ENCODE results near the gene NEURL4.

Gene NEURL4

DNA sequence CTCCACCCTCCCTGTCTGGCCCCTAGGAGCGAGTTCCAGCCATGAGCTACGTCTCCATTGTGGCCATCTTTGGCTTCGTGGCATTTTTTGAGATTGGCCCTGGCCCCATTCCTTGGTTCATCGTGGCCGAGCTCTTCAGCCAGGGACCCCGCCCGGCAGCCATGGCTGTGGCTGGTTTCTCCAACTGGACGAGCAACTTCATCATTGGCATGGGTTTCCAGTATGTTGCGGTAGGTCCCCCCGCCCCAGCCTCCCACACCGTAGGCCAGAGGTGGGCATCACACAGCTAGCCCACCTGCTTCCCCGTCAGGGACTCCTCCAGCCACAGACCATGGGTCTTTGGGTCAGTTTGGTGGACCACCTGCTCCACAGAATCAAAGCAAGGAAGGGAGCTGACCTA lies 43.5 kb downstream of the NEURL4 start:
- no peak for ATAC-seq
- no peak for TF ChIP-seq GLIS3 (CRISPR knock-in tag; IDR thresholded peaks at IDR 0.05)
- TF ChIP-seq ARNTL (CRISPR knock-in tag; IDR thresholded peaks at IDR 0.05; ENCODE audit: borderline replicate concordance, low read depth): no peak
- TF ChIP-seq ZNF70 (CRISPR knock-in tag; IDR thresholded peaks at IDR 0.05): no peak
- TF ChIP-seq, protein P1, sequence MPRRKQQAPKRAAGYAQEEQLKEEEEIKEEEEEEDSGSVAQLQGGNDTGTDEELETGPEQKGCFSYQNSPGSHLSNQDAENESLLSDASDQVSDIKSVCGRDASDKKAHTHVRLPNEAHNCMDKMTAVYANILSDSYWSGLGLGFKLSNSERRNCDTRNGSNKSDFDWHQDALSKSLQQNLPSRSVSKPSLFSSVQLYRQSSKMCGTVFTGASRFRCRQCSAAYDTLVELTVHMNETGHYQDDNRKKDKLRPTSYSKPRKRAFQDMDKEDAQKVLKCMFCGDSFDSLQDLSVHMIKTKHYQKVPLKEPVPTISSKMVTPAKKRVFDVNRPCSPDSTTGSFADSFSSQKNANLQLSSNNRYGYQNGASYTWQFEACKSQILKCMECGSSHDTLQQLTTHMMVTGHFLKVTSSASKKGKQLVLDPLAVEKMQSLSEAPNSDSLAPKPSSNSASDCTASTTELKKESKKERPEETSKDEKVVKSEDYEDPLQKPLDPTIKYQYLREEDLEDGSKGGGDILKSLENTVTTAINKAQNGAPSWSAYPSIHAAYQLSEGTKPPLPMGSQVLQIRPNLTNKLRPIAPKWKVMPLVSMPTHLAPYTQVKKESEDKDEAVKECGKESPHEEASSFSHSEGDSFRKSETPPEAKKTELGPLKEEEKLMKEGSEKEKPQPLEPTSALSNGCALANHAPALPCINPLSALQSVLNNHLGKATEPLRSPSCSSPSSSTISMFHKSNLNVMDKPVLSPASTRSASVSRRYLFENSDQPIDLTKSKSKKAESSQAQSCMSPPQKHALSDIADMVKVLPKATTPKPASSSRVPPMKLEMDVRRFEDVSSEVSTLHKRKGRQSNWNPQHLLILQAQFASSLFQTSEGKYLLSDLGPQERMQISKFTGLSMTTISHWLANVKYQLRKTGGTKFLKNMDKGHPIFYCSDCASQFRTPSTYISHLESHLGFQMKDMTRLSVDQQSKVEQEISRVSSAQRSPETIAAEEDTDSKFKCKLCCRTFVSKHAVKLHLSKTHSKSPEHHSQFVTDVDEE (CRISPR knock-in tag; IDR thresholded peaks at IDR 0.05): no peak
- TF ChIP-seq, protein P2, sequence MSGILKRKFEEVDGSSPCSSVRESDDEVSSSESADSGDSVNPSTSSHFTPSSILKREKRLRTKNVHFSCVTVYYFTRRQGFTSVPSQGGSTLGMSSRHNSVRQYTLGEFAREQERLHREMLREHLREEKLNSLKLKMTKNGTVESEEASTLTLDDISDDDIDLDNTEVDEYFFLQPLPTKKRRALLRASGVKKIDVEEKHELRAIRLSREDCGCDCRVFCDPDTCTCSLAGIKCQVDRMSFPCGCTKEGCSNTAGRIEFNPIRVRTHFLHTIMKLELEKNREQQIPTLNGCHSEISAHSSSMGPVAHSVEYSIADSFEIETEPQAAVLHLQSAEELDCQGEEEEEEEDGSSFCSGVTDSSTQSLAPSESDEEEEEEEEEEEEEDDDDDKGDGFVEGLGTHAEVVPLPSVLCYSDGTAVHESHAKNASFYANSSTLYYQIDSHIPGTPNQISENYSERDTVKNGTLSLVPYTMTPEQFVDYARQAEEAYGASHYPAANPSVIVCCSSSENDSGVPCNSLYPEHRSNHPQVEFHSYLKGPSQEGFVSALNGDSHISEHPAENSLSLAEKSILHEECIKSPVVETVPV (CRISPR knock-in tag; IDR thresholded peaks at IDR 0.05): no peak
- TF ChIP-seq ISL1 (CRISPR knock-in tag; IDR thresholded peaks at IDR 0.05): no peak
- no peak for TF ChIP-seq TOX (CRISPR knock-in tag; IDR thresholded peaks at IDR 0.05; ENCODE audit: borderline replicate concordance)
- no peak for TF ChIP-seq ESRRG (CRISPR knock-in tag; IDR thresholded peaks at IDR 0.05)
- no peak for TF ChIP-seq SNAI2 (CRISPR knock-in tag; IDR thresholded peaks at IDR 0.05)
- TF ChIP-seq ZFP30 (CRISPR knock-in tag; IDR thresholded peaks at IDR 0.05): no peak
- no peak for TF ChIP-seq RARB (CRISPR knock-in tag; IDR thresholded peaks at IDR 0.05)
- TF ChIP-seq, protein P3, sequence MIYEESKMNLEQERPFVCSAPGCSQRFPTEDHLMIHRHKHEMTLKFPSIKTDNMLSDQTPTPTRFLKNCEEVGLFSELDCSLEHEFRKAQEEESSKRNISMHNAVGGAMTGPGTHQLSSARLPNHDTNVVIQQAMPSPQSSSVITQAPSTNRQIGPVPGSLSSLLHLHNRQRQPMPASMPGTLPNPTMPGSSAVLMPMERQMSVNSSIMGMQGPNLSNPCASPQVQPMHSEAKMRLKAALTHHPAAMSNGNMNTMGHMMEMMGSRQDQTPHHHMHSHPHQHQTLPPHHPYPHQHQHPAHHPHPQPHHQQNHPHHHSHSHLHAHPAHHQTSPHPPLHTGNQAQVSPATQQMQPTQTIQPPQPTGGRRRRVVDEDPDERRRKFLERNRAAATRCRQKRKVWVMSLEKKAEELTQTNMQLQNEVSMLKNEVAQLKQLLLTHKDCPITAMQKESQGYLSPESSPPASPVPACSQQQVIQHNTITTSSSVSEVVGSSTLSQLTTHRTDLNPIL (CRISPR knock-in tag; IDR thresholded peaks at IDR 0.05; ENCODE audit: low read depth): no peak
- no peak for TF ChIP-seq OSR1 (CRISPR knock-in tag; IDR thresholded peaks at IDR 0.05)
- TF ChIP-seq CSDC2 (CRISPR knock-in tag; IDR thresholded peaks at IDR 0.05): no peak
- TF ChIP-seq, protein P4, sequence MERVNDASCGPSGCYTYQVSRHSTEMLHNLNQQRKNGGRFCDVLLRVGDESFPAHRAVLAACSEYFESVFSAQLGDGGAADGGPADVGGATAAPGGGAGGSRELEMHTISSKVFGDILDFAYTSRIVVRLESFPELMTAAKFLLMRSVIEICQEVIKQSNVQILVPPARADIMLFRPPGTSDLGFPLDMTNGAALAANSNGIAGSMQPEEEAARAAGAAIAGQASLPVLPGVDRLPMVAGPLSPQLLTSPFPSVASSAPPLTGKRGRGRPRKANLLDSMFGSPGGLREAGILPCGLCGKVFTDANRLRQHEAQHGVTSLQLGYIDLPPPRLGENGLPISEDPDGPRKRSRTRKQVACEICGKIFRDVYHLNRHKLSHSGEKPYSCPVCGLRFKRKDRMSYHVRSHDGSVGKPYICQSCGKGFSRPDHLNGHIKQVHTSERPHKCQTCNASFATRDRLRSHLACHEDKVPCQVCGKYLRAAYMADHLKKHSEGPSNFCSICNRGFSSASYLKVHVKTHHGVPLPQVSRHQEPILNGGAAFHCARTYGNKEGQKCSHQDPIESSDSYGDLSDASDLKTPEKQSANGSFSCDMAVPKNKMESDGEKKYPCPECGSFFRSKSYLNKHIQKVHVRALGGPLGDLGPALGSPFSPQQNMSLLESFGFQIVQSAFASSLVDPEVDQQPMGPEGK (CRISPR knock-in tag; IDR thresholded peaks at IDR 0.05; ENCODE audit: borderline replicate concordance): no peak
- TF ChIP-seq, protein P5, sequence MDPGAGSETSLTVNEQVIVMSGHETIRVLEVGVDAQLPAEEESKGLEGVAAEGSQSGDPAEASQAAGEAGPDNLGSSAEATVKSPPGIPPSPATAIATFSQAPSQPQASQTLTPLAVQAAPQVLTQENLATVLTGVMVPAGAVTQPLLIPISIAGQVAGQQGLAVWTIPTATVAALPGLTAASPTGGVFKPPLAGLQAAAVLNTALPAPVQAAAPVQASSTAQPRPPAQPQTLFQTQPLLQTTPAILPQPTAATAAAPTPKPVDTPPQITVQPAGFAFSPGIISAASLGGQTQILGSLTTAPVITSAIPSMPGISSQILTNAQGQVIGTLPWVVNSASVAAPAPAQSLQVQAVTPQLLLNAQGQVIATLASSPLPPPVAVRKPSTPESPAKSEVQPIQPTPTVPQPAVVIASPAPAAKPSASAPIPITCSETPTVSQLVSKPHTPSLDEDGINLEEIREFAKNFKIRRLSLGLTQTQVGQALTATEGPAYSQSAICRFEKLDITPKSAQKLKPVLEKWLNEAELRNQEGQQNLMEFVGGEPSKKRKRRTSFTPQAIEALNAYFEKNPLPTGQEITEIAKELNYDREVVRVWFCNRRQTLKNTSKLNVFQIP (CRISPR knock-in tag; IDR thresholded peaks at IDR 0.05; ENCODE audit: borderline replicate concordance, low read depth): no peak
- TF ChIP-seq TCF4 (CRISPR knock-in tag; IDR thresholded peaks at IDR 0.05; ENCODE audit: borderline replicate concordance): no peak
- no peak for TF ChIP-seq PPARA (CRISPR knock-in tag; IDR thresholded peaks at IDR 0.05; ENCODE audit: borderline replicate concordance)
- TF ChIP-seq ZFP3 (CRISPR knock-in tag; IDR thresholded peaks at IDR 0.05): no peak

DNA sequence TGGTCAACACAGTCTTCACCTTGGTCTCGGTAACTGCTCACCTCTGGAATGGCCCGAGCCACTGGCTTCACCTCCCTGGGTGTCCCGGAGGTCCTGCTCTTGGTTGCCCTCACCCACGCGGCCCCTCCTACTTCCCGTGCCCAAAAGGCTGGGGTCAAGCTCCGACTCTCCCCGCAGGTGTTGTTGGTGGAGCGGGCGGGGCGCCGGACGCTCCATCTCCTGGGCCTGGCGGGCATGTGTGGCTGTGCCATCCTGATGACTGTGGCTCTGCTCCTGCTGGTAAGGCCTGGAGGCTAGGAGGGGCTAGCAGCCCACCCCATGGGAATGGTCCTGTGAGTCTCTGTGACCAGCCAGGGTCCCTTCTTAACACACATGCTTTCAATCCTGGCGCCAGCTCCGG lies 44.2 kb downstream of the NEURL4 start:
- ATAC-seq: no peak
- TF ChIP-seq, protein P4 (CRISPR knock-in tag; IDR thresholded peaks at IDR 0.05; ENCODE audit: borderline replicate concordance): no peak
- TF ChIP-seq RARB (CRISPR knock-in tag; IDR thresholded peaks at IDR 0.05) (no peak), CSDC2 (CRISPR knock-in tag; IDR thresholded peaks at IDR 0.05) (no peak), TCF4 (CRISPR knock-in tag; IDR thresholded peaks at IDR 0.05; ENCODE audit: borderline replicate concordance) (no peak), ZNF565 (CRISPR knock-in tag; conservative IDR thresholded peaks at IDR 0.05; ENCODE audit: low read depth) (no peak), BACH2 (CRISPR knock-in tag; IDR thresholded peaks at IDR 0.05; ENCODE audit: borderline replicate concordance) (no peak), ZFP30 (CRISPR knock-in tag; IDR thresholded peaks at IDR 0.05) (no peak), GLIS3 (CRISPR knock-in tag; IDR thresholded peaks at IDR 0.05) (no peak), ARNTL (CRISPR knock-in tag; IDR thresholded peaks at IDR 0.05; ENCODE audit: borderline replicate concordance, low read depth) (no peak), ZC3H10 (CRISPR knock-in tag; IDR thresholded peaks at IDR 0.05) (no peak), ZNF70 (CRISPR knock-in tag; IDR thresholded peaks at IDR 0.05) (no peak), TOX (CRISPR knock-in tag; IDR thresholded peaks at IDR 0.05; ENCODE audit: borderline replicate concordance) (no peak), PPARA (CRISPR knock-in tag; IDR thresholded peaks at IDR 0.05; ENCODE audit: borderline replicate concordance) (no peak)
- TF ChIP-seq, protein P1 (CRISPR knock-in tag; IDR thresholded peaks at IDR 0.05): no peak
- TF ChIP-seq, protein P3 (CRISPR knock-in tag; IDR thresholded peaks at IDR 0.05; ENCODE audit: low read depth): no peak
